ENCODE results near the gene KRT14.
"Not testable (repeated sequence)": the region's sequence is repeated elsewhere in the genome, so short reads cannot be mapped to it uniquely, and the experiment has no call there.

The KRT14 gene

GRCh38 chr17:41586863-41587495 is at the start of gene KRT14:
KRT14 (minus strand) TSS chr17:41586895; CDS start chr17:41586834, 61 bp downstream.
- peak within 1 kb of the TSS; percentile 21 to 91 (median 79) for H3K27ac ChIP-seq
- H3K4me3 ChIP-seq = peak within 1 kb of the TSS; percentile 22 to 50 (median 34)

- Histone ChIP-seq H3K27ac (peak overlapping the region in 4 of 21 experiments; percentile 21 to 89 (median 46)), H3K4me3 (no peak overlapping the region)
These were observed 48.7 kb upstream of the KRT14 start for GRCh38 chr17:41635121-41636097.

GRCh38 chr17:41634639-41635038 is 47.9 kb upstream of the KRT14 start:
- Histone ChIP-seq H3K4me3 (no peak overlapping the region), H3K27ac (peak overlapping the region in 3 of 21 experiments; percentile 24 to 89 (median 32))

- Histone ChIP-seq H3K27ac (peak overlapping the region in 2 of 21 experiments; percentile 32 to 89), H3K4me3 (no peak overlapping the region)
These were observed 47.0 kb upstream of the KRT14 start for GRCh38 chr17:41633556-41634199.

GRCh38 chr17:41632482-41633105 is 45.9 kb upstream of the KRT14 start:
- H3K4me3 ChIP-seq = no peak overlapping the region
- H3K27ac ChIP-seq = peak overlapping the region in 3 of 21 experiments; percentile 9 to 81 (median 68)

- peak overlapping the region in 4 of 21 experiments; percentile 4 to 81 (median 54) for H3K27ac ChIP-seq
- no peak overlapping the region for H3K4me3 ChIP-seq
These were observed 45.2 kb upstream of the KRT14 start for GRCh38 chr17:41631898-41632285.

- Histone ChIP-seq H3K4me3 (no peak overlapping the region), H3K27ac (peak overlapping the region in 4 of 21 experiments; percentile 4 to 81 (median 54))
These were observed 44.6 kb upstream of the KRT14 start for GRCh38 chr17:41631025-41631897.

GRCh38 chr17:41629826-41630670 is 43.4 kb upstream of the KRT14 start:
- Histone ChIP-seq H3K4me3 (no peak overlapping the region), H3K27ac (peak overlapping the region in 3 of 21 experiments; percentile 26 to 79 (median 59))

- Histone ChIP-seq H3K4me3 (no peak overlapping the region), H3K27ac (peak overlapping the region in 6 of 21 experiments; percentile 26 to 79 (median 52))
These were observed 42.6 kb upstream of the KRT14 start for GRCh38 chr17:41629316-41629715.

- not testable (repeated sequence) for H3K4me3 ChIP-seq
- peak overlapping the region in 13 of 21 experiments; percentile 13 to 83 (median 65) for H3K27ac ChIP-seq
These were observed 42.0 kb upstream of the KRT14 start for GRCh38 chr17:41628621-41629255.

- H3K27ac ChIP-seq = peak overlapping the region in 13 of 21 experiments; percentile 13 to 83 (median 65)
- H3K4me3 ChIP-seq = not testable (repeated sequence)
These were observed 41.3 kb upstream of the KRT14 start for GRCh38 chr17:41628073-41628370.

- Histone ChIP-seq H3K27ac (peak overlapping the region in 8 of 21 experiments; percentile 27 to 83 (median 68)), H3K4me3 (no peak overlapping the region)
These were observed 40.8 kb upstream of the KRT14 start for GRCh38 chr17:41627316-41628072.

GRCh38 chr17:41626914-41627295 is 40.2 kb upstream of the KRT14 start:
- not testable (repeated sequence) for H3K4me3 ChIP-seq
- H3K27ac ChIP-seq = peak overlapping the region in 3 of 21 experiments; percentile 13 to 86 (median 51)

GRCh38 chr17:41626028-41626913 is 39.6 kb upstream of the KRT14 start:
- H3K4me3 ChIP-seq = not testable (repeated sequence)
- H3K27ac ChIP-seq = peak overlapping the region in 8 of 21 experiments; percentile 13 to 86 (median 58)

GRCh38 chr17:41625602-41626001 is 38.9 kb upstream of the KRT14 start:
- peak overlapping the region in 13 of 21 experiments; percentile 28 to 90 (median 72) for H3K27ac ChIP-seq

More at GRCh38 chr17:41625602-41626001, 38.9 kb upstream of the KRT14 start:
- no peak overlapping the region for H3K4me3 ChIP-seq
